Measurements from ENCODE around the gene FOXS1.

The FOXS1 gene

DNA sequence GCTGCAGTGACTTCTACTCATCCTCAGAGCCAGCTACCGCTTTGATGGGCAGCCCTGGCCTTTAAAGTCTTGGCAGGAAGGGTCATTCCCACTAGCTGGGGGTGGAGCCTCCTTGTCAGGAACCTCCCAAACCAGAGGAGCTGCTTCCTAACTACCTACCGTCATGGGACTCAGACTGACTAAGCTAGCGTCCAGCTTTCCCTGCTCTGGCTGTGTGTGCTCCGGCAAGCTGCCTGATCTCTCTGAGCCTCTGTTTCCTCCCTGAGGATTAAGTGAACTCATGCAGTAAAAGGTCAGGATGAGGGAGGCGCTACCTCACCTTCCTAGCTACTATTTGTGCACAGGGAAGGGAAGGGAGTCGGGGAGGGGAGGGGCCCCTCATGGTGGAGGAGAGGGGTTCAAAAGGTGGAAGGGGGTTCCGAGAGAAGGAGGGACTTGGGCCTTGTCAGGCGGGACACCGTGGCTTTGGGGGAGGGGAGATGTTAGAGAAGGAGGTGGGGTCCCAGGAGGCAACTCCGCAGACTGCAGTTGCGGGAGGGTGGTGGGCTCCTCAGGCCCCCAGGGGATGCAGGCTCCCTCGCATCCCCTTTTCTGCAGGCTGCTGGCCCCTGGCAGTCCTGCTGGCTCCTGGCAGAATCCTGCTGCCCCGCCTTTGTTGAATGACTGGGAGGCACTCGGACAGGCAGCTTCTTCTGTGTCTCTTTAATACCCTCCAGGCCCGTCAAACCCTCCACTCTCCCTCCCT lies 15.2 kb upstream of the FOXS1 start:
- no peak for DNase-seq

DNA sequence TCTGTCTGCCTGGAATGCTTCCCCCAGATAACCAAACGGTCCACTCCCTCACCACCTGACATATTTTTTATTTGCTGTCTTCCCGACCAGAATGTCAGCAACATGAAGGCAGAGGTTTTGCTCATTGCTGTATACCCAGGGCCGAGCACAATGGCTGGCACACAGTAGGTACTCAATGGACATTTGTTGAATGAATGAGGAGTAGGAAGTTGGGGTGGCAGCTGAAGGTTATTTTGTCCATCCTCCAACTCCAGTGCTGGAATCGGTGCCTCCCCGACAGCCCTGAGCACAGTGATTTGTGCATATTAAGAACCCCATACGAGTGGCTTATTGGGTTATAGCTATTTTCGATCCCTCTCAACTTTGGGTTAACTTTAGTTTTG lies 14.6 kb upstream of the FOXS1 start:
- DNase-seq, result no peak

DNA sequence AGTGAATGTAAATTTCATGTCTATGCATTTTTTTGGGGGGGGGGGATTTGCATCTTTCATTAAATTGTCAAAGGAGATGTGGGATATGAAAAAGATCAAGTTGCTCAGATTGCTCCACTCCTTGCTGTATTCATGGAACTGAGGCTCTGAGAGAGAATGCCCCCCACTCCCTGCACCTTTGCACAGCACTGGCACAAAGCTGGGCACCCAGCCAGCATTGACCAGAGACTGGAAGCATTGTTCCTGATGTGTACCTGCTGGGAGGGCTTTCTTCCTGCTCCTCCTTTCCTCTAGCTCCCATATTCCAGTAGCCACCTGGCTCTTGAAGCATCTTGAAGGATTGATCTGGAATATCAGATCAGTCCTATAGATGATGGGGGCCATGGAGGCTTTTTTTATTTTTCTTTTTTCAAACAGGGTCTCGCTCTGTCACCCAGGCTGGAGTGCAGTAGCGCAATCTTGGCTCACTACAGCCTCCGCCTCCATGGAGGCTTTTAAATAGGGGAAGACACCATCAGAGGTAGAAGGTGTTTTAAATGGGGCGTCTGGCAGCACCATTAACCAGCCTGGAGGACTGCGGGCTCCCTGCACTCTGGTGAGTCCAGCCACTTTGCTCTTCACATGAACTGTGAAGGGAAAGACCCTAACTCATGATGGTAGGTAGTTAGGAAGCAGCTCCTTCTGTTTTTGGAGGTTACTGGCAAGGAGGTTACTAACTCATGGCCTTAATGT lies 14.0 kb upstream of the FOXS1 start:
- DNase-seq, result no peak

DNA sequence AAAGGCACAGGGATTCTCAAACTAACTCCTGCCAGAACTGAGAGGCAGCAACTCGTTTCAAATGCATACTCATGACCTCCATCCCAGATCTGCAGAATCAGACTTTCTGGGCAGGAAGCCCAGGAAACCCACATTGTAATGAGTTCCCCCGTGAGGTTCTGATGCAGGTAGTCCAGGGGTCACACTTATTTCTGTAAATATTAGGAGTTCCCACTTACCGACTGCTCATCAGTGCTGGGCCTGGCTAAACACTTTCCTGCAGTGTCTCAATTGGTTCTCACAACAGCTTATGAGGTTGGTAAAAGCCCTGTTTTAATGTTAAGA lies 13.3 kb upstream of the FOXS1 start:
- DNase-seq, result no peak

DNA sequence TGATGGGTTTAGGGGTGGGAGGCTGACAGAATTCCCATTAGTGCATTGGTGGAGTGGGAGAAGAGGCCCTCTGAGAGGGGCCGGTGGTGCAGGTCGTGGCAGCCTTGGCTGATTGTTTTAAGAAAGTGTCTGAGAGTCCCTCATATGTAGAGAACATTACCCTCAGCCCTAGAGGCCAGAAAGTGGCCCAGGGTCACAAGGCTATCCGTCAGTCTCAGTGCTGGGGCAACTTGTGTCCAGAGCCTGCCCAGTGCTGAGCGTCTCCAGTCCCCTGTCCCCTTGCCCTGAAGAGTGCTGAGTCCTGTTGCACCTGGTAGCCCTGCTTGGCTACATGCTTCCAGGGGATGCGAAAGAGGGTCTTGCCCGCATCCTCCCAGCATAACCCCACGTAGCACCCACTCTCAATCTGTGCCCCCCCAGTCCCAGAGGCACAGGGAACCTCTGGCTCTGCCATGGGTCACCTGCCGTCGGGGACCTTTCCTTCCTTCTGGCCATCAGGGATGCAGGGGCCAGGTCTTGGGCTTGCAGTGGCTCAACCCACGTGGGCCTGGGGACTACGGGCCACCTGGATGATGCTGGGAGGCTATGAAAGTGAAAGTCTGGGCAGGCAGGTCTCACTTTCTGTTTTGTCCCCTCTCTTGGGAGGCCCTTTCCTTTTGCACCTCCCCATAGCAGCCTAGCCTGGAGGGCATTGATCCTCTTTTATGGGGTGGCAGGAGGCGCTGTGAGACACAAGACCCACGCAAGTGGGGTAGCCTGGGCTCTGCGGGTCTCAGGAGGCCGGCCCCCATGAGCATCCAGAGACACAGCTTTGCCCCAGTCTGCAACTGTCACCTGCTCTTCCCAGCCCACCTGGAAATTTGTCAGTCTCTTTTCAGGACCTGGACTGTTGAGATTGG lies 12.7 kb upstream of the FOXS1 start:
- DNase-seq, result no peak

DNA sequence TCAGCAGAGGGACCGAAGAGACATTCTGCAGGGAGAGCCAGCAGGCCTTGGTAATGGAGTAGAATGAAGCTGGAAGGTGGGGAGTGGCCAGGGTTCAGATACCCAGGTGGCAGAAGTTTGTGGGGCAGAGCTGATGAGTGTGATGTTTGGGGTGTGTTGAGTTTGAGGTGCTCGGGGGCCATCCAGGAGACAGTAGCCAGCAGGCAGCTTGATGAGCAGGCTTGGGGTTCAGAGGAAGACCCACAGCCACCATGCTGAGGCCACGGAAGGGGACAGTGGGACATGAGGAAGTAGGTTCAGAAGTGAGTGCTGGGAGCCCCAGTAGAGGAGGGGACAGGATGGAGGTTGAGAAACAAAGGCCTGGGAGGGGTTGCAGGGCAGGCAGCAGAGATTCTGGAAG lies 11.1 kb upstream of the FOXS1 start:
- DNase-seq, result no peak

DNA sequence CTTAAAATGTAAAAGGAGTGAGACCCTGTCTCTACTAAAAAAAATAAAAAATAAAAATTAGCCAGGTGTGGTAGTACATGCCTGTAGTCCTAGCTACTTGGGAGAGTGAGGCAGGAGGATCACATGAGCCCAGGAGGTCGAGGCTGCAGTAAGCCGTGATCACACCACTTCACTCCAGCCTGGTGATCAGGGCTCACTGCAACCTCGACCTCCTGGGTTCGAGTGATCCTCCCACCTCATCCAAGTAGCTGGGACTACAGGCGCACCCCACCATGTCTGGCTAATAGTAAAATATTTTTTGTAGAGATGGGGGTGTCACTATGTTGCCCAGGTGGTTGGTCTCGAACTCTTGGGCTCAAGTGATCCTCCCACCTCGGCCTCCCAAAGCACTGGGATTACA lies 8.1 kb upstream of the FOXS1 start:
- no peak for DNase-seq

DNA sequence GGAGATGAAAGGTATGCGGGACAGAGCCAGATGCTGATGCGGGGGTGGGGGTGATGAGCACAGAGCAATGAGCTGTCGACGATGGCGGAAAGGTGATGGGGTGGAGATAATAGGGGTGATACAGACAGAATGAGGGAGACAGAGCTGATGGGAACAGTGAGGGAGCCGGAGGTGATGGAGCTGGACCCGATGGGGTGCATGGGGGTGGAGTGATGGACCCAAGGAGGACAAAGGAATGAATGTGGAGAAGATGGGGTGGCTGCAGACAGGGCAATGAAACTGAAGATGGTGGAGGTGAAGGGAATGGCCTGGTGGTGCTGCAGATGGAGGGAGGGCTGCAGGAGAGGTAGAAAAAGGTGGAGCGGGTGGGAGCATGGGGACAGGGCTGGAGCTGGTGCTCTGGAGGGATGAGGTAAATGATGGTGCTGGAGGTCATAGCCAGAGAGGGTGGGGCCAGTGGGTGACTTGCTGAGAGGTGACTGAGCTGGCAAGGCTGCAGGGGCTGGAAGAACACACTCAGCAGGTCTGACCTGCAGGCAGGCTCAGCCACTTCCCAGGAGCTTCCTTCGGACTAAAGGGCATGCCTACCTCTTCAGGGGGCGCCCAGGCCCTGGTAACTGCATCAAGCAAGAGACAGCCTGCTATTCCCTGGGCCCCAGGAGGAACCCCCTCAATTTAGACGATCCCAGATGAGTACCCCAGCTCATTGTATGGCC lies 6.0 kb upstream of the FOXS1 start:
- no peak for DNase-seq

DNA sequence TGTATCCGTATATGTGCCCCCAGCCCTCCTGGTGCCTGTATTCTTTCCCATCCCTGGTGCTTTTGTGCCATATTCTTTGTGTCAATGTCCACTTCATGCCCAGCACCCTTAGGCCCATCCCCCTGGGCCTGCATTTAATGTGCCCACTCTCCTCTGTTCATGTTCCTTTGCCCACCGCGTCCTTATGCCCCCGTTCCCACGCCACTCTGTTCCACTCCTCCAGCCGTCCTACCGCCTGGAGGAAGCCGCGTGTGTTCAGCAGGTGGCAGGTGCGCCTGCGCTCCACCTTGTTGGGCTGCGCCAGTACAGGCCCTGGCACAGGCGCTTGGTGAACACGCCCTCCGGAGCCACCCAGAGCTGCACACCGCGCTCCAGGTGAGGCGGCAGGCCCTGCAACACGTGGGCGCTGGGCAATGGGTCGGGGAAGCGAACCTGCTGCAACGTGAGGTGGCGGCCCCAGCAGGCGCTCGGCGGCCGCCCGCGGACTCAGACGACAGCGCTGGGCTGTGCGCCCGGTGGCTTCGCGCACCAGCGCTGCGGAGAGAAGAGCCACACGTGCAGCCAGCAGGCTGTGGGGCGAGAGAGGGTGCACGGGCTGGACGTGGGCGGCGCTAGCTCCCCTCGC lies 4.0 kb upstream of the FOXS1 start:
- no peak for DNase-seq

DNA sequence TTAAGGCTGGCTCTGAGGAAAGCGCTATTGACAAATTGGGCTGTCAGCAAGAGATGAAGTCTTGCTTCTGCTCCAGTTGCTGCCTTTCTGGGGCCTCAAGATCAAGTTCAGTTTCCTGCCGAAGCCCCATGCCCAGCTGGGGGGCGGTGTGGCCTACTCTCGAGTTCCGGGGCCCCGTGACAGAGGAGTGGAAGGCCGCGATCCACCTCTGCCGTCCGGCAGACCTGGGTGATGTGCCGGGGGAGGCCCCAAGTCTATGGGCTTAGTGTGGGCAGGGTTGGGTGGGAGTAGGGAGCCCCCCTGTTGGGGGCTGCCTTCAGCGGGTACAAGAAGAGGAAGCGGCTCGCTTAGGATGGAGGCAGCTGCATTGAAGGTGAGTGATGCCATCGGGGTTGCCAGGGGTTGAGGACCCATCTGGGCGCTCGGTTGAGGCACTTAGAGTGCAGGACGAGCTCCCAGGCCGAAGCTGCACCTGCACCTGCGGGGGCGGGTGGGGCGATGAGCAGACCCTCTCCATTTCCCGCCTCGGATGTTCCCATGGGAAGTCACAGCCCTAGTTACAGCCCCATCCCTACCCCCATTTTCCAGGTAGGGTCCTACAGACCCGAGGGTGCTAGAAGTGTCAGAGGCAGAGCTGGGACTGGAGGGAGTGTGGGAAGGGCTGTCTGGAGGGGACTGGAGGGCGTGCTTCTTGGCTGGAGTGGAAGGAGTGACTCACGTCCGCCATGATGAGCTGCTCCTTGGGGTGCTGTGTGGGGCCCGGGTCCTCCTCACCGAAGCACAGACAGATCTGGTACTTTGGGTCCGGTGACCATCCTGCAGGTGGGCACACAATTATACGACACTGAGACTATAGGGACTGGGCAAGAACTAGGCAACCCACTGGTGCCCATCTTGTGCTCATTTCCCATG lies 2.9 kb upstream of the FOXS1 start:
- no peak for DNase-seq

DNA sequence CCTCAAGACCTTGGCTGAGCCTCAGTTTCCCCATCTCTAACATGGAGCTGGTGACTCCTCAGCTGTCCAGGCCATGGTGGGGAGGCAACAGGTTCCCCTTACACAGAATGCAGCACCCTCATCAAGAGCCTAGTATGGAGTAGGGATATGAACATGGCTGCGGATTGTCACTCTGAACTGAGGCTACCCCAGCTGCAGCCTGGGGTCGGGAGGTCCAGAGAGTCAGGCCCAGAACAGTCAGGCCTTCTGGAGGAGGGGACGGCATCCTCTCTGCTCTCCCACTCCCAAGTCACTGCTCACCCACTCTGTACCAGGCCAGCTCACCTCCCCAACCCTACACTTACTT lies 1.4 kb upstream of the FOXS1 start:
- DNase-seq, result no peak

DNA sequence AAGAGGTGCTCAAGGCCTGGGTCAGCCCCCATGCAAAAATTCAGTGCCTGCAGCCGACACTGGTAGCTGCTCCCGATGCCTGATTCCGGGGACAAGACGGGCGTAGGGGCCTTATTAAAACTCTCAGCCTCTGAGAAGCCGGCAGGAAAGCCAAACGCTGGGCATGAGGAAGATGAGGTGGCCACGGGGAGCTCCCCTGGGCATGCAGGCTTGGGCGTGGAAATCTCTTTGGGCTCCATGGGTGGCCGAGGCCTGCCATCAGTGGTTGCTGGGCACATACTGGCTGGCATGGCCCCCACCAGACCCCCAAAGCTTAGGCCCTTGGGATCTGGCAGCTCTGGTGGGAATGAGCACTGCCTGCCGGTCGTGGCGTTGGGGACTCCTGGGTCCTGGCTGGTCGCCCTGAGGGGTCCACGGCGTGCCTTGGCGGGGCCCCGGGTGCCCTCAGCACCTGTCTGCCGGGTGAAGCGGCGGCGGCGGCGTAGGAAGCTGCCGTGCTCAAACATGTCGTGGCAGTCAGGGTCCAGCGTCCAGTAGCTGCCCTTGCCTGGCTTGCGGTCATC lies 586 bp downstream of the FOXS1 start:
- DNase-seq, result no peak

DNA sequence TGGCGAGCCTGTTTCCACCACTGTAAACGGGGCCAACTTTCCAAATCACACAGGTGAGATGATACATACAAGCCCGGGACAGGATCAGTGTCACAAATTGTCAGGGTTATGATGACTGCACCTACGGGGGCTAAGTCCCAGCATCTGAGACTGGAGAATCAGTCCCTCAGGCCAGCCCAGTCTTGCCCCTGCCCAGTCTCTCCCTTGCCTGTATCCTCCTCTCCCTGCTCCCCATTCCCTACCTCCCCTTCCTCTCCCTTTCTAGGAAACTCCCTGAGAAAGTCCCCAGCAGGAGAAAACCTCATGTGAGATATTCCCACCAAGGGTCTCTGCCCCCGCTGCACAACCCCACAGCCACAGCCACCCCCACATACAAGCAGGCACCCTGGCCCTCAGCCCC lies 1.5 kb downstream of the FOXS1 start:
- no peak for DNase-seq

DNA sequence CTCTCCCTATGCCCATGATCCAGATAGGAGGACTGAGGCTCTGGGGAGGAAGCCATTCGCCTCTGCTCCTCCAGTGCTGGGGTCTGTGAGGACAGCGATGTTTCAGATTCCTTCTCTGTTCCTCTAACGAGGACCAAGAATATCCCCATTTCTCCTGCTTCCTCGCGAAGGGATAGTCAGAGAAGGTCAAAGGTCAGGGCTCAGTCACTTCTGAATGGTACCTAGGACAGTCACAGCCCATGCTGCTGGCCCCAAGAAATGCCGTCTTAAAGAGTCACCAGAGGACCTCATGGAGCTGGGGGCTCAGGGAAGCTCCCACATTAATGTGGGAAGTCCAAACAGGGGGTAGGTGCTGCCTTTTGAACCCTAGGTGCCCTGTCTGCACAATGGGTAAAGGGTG lies 2.1 kb downstream of the FOXS1 start:
- no peak for DNase-seq

DNA sequence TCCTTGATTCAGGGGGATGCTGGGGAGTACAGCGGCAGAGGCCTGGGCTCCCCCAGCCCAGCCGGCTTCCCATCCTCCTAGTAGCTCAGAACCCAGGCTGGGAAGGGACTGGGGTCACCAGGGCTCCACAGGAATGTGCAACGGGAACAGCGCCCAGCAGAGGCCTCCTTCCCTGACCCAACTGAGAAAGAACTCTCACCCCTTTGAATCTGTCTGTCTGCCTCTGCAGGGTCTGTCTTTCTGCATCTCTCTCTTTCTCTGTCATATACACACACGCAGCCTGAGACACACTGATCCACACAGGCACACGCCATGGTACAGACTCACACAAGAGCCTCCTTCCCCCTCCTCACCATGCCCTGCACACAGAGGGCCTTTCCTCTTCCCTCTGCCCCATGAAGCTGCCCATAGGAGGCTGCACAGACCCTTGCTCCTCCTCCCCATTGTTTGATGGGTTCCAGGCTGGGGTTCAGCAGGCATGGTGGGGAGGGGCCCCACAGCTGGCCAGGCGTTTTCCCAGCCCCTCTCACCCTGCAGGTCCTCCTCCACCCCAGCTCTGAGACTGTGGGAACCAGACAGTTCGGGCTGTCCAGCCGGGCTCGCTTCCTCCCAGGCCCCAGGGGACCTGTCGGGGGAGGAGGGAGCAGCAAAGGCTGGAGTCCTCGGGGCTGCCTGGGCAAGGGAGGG lies 2.8 kb downstream of the FOXS1 start:
- DNase-seq, result no peak

DNA sequence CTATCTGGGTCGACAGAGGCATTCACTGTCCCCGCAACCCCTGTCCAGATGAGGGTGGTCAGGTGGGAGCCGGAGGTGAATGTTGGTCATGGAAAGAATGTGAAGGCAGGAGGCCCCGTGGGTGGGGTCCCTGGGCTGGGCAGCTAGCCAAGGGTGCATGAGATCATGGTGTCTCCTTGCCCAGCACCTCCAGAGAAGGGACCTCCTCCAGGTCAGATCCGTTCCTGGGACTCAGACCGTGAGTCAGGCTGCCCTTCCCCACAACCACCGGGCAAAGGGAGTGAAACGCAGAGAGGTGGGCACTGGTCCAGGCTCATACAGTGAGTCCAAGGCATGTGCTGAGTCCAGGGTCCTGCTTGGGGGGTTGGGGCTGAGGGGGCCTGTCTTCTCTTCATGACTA lies 3.5 kb downstream of the FOXS1 start:
- no peak for DNase-seq

DNA sequence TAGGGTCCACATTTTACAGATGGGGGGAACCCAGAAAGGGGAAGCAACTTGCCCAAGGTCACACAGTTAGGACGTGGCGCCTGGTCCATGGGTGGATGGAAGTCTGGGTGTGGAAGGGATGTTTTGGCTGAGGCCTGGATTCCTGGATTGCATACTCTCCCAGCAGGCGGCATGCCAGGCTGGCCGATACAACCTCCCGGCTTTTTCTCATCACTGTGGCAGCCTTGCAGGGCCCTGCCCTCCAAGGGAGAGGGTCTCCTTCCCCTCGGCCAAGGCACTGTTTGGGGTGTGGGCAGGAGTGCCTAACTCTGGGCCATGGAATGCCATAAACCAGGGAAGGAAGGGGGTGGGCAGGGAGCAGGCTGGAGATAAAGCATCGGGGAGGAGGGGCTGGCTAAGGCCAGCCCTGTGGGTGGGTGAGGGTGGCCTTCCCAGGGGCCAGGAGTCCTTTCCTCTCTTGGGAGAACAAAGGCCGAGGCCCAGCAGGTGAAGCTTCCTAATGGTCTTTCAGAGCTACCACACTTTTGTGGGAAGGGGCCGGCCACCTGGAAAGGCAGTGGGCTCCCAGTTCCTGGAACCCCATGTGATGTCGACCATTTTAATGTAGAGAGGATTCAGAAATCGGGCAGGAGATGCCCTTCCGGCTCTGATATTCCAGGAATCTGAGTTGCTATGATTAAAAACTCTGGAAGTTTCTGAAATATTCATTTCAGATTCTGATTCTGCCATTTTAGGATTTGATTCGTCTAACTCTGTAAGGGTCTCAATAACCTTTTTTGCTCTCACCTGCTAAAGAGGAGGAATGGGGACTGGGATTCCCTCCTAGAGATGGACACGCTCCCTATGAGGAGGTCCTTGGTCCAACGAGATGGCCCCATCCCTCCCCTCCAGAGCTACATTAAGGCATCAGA lies 4.2 kb downstream of the FOXS1 start:
- DNase-seq, result no peak

DNA sequence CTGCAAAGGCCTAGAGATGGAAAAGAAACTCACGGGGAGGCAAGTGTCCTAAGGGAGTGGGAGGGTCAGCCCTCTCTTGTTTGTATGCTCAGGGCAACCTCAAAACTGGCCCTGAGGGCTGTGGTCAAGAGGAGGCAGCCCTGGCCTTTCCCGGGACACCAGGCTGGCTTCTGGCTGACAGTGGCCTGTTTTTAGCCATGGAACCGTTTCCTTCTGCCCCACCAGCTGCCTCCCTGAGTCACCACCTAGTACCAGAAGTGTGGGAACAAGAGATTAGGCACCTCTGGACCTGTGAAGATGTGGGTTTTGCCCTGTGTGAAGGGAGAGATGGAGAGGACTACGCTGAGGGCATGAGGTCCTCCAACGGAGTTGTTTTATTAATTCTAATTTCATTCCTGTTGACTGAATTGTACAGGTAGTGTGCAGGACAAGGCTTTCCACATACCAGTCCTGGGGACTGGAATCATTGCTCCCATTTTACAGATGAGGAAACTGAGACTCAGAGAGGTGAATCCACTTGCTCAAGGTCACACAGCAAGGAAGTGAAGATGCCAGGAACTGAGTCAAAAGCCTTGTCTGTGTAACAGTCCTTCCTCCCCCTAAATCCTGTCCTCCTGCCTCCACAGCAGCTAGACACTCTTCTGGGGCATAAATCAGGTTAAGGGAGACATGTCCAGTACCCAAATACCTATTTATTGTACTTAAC lies 5.5 kb downstream of the FOXS1 start:
- DNase-seq, result no peak
